DMS114 treated with DMSO at 0.1 percent for 48 hours (cell line): ENCODE data around the gene CELA3B.
"Not testable (repeated sequence)": the region's sequence is repeated elsewhere in the genome, so short reads cannot be mapped to it uniquely, and the experiment has no call there.

ENCODE experiments used
- DNase-seq: peaks from one replicate; lab custom pipeline; 2025; ENCODE audit not compliant: unreplicated experiment; lab: John Stamatoyannopoulos, UW

The CELA3B gene

DNA sequence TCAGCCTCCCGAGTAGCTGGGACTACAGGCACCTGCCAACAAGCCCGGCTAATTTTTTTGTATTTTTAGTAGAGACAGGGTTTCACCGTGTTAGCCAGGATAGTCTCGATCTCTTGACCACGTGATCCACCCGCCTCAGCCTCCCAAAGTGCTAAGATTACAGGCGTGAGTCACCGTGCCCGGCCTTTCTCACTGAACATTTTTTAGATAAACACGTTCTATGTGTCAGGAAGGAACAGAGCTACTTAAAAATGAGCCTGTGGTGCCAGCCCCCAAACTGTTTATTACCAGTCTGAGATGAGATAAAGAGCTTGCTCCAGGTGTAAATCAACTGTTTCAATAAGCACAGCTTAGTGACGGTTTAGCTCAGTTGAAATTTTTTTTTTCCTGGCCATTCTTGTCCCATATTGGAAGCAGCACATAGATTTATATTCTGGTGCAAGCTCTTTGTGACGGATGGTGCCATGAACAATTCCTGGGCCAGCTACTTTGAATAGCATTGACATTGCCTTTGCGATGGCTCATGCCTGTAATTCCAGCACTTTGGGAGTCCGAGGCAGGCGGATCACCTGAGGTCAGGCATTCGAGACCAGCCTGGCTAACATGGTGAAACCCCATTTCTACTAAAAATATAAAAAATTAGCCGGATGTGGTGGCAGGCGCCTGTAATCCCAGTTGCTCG is 33.7 kb upstream of the CELA3B start:
- not testable (repeated sequence) for DNase-seq

DNA sequence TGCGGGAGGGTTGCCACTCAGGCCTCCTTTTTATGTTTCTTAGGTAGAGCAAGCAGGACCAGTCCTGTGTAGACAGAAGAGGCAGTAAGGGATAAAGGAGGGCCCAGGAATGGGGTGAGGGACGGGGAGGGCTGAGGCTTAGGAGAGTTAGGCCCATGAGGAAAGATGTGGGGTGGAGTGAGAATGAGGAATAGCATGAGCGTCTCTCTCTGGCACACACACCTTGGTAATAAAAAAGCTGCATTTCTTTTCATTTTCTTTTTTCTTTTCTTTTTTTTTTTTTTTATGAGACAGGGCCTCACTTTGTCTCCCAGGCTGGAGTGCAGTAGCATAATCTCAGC is 32.1 kb upstream of the CELA3B start:
- no peak for DNase-seq

DNA sequence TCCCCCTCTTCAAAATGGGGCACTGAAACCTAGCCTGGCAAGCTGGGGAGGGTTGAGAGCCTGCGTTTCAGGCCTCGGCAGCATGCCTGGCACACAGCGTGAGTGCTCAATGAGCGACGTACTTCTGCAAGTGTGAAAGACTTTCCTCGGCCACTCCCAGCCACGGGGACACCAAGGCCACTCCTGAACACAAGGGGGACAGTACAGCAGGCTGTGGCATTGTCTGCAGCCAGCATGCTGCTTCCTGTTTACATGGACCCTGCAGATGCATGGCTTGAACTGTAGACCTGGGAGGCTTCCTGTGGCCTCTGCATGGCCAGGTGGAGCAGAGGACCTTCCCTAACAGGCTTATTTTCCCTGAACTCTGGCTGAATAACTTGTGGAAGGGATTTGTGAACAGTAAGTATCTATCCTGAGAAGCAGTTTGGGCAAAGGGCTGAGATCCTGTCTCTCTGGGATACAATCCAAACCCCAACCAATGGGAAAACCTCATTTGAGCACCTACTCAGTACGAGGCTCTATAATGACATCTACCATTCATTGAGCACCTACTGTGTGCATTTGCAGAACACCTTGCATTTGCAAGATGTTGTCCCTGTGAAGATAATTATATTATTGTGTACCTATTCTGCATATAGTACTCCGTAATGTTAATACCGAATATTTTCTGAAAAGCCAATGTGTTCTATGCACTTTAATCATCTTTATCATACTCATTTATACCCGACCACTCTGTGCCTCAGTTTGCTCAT is 29.8 kb upstream of the CELA3B start:
- DNase-seq, result no peak

DNA sequence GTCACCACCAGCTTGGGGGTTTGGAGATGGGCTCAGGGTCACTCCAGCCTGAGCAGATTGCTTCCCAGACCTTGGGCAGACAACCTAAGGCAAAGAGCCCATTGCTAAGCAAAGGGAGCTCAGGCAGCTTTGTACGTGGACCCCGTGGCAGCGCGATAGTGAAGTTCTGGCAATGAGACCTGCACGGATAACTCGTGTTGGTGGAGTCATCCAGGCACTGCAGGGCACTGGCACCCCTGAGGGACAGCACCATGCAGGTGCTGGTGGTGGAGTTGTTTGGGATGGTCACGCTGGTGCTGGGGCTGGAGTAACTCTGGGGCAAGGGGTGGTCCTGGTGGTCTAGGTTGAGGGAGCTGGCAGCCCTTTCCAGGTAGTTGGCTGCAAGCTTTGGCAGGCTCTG is 26.1 kb upstream of the CELA3B start:
- no peak for DNase-seq

DNA sequence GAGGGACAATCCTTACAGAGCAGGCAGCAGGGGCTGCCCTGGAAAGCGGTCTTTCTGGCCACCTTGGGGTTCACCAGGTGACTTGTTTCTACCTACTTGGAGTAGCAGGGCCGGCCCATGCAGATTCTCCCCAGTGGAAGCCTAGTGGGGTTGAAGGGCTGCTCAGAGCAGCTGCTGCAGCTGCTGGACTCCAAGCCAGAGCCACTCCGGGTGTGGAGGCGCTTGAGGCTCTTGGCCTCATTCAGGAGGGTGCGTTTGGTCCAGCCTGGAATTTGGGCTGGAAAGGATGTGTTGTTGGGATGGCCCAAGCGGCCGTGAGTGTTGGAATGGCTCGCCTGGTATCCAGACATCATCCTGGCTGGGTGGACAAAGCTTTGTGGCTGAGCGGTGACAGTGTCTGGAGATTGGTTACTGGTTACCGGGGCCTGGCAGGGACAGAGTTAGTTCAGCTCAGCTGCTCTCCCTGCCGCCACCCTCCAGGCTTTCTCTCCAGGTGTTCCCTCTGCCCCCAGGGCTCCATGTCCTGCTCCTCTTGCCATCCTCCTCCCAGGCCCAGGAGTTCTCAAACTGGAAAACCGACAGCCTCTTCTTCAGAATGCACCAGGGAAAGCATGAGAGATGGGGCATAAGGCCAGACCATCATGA is 25.5 kb upstream of the CELA3B start:
- no peak for DNase-seq

DNA sequence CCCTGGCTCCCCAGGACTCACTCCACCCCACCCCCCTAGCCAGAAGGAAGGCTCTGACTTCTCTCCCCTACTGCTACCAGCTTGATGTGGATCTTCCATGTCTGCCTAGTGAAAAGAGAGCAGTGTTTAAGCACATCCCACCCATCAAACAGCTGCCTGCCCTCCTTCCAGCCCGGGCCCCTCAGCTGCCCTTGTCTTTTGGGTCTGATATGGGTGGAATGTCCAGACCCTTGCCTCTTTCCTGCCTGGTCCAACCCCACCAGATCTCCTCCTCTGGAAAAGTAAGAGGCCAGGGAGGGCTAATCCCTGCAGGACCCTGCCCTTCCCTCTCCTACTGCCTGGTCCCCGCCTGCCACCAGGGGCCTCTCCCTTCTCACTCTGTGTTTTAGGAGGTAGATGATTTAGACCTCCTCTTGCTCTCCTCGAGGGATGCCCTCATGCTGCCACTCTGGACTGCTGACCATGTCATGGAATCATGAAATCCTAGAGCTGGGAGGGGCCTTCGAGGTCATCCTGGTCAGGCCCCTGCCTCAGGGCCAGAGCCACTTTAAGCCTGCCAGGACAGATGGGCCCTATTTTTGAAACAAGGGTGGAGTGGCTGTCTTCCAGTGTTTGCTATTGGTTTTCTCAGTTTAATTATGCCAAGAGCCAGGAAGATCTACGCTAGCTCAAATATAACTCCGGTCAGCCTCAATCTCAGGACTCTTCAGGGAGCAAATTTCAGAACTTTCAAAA is 23.9 kb upstream of the CELA3B start:
- no peak for DNase-seq

DNA sequence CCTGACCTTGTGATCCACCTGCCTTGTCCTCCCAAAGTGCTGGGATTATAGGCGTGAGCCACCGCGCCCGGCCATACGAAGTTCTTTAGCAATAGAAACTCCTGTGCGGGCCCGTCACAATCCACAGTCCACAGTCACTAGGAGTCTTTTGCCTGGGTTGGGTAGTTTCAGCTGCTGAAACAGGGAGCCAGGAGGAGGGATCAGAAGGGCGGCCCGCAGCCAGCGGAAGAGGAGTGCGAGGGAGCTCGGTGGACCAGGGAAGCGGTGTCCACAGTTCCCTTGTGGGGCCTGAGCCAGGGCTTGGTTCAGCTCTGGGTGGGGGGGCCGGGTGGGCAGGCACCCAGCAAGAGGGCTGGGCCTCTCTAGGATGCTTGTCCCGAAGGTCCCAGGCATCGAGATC is 21.8 kb upstream of the CELA3B start:
- no peak for DNase-seq

DNA sequence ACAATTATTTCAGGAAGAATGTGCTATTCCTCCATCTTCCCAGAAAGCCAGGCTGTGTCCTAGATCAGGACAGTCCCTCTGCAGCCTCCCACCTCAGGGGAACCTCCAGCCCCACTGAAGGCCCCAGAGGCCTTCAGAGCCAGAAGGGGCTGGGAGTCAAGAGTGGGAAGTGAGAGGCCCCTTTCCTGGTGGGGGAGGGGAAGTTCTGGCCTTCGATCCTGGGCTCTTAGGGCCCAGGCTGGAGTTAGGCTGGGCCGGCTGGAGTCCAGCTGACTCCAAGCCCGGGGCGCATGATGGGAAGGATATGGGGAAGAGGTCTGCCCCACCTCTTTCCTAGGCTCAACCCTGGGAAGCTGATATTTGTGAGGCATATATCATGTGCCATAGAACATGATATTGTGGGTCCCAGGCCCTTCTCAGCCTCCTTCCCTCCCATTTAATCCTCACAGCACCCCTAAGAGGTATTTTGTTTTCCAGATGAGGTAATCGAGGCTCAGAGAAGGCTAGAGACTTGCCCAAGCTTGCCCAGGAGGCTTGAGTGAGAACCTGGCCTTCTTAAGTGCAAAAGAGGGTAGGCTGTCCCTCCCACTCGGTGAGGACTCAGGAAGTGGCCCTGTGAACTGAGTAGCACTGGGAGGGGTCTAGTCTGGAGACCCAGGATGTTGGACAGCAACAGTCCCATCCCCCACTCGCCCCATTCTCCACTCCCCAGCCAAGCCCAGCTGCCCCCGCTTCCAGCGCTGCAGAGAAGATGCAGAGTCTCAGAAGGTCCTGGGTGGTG is 21.1 kb upstream of the CELA3B start:
- DNase-seq, result no peak

DNA sequence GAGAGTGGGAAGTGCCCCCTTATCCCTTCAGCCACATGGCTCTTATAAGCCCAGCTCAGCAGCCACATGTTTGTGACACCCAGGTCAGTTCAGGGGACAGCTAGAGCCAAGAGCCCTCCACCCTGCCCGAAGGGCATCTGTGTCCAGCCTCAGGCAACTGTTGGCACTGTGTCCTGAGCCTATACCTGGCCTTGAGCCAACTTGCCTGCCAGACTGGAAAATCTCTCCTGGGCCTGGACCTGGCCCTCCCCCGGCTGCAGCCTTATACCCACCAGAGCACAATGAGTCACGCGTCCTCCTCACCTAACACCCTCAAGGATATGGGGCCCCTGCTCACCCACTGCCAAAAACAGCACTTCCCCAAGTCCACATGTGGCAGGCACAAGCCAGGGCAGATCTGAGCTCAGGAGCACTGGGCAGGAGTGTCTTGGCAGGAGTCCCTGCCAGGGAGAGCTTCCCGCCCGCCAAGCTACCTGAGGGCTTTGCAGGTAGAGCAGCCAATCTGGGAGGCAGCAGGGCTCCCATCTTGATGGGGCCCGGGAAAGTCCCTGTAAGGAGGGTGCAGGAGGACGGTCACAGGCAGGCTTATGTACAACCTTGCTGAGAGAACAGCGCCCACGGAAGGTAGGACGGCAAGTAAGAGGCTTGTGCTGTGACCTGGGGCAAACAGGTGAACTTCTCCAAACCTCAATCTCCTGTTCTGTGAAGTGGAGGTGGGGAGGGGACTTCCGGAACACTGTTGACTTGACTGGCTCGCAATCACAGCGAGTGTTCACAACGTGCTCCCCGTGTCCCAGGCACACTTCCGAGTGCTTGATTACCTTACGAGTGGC is 19.9 kb upstream of the CELA3B start:
- DNase-seq, result no peak

DNA sequence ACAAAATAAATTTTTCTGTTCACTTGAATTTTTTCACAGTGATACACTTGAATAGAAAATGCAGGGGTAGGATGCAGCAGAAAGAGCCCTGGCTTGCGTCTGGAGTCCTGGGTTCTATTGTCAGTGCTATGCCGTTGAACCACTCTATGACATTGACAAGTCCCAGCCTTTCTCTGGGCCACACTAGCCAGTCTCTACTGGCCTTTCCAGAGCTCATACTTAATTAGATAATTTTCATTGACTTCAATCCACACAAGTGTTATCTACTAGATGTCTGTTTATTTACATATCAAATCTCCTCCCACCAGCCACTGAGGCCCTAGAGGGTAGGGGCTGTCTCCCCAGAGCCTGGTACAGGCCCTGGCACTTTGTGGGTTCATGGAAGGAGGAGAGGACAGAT is 15.5 kb upstream of the CELA3B start:
- DNase-seq, result no peak

DNA sequence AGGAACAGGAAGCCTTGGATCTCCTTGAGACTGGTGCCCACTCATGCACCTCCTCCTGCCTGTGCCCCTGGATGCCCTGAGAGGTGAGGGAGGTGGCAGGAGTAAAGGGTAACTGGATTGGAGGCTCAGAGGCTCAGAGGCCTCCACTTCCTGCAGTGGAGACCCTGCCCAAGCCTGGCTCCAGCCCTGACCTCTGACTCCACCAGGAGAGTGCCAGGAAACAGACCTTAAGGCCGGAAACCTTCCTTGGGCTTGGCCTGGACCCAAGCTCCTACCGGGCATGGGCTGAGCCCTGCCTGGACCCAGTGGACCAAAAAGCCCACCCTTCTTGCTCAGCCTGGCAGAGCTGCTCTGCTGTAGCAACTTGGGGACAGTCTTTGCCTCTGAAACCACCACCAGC is 15.0 kb upstream of the CELA3B start:
- no peak for DNase-seq

DNA sequence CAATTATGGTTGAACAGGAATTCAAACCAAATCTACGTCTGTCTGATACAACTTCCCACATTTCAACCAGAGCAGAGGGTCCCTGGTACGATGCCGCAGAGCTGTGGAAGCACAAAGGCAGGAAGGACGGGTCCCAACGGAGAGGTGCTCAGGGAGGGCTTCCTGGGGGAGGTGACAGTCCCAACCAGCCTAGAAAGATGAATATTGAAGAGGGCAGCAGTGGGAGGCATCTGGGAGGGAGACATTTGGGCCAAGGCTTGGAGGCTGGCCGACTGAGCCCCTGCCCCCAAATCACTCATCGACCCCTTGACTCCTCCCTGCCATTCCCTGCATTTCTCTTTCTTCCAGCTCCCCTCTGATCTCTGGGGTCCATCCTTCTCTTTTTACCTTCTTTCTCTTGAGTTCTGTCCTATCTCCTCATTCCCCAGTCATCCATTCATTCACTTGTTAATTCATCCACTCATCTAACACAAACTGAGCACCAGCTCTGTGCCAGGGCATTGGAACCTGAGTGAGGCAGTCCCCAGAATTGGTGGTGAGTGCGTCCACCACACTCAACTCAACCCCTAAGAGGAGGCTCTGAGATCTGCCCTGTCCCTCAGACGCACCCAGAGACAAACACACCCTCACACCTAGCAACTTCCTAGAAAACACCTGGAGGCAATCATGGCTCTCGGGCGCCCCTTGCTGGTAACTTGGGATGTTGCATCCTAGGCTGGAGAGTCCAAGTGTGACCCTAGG is 13.2 kb upstream of the CELA3B start:
- peak; percentile 41 for DNase-seq

DNA sequence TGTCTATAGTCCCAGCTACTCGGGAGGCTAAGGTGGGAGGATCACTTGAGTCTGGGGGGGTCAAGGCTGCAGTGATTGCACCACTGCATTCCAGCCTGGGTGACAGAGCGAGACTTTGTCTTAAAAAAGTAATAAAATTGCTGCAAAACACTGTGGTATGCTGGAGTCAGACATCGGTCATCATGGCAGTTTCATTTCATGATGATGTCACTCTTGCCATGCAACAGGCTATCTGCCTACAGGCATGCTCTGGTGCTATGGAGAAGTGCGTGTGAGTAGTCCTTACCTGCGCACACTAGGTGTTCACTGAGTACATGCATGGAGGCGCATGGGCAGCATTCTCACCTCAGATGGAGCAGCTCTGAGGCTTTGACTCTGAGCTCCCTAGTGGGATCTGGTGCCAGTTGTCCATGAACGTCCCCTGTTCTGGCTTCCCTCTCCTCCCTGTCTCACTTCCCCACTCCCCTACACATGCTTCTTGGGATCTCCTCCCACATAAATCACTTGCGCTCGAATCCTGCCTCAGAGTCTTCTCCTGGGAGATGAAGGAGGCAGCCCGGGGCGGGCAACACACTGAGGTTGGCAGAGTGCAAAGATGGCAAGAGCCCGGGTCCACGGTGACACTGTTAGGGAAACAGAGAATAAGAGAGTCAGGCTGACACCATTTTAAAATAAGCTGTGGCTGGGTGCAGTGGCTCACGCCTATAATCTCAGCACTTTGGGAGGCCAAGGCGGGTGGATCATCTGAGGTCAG is 10.4 kb upstream of the CELA3B start:
- DNase-seq, result no peak

DNA sequence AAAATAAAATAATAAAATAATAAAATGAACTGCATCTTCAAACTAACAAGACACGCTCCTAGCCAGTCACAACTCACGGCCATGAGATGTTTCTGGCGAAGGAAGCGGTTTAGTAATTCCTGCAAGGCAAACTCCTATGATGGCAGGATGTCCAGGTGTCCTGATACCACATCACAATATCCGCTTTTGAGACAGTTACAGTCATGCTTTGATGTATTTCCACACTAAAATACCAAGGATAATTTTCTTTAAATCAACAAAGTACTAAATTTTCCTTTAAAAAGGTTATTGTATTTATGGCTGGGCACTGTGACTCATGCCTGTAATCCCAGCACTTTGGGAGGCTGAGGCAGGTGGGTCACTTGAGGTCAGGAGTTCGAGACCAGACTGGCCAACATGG is 9.6 kb upstream of the CELA3B start:
- not testable (repeated sequence) for DNase-seq

DNA sequence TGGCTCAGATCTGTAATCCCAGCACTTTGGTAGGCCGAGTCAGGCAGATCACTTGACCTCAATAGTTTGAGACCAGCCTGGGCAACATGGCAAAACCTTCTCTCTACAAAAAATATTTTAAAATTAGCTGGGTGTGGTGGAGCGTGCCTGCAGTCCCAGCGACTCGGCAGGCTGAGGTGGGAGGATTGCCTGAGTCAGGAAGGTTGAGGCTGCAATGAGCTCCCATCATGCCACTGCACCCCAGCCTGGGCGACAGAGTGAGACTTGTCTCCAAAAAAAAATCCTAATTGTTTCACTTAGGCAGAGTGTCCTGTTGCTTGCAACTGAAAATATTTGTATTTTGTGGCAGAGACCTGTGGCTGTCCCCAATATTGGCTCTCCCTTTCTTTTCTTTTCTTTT is 7.8 kb upstream of the CELA3B start:
- DNase-seq, result not testable (repeated sequence)

DNA sequence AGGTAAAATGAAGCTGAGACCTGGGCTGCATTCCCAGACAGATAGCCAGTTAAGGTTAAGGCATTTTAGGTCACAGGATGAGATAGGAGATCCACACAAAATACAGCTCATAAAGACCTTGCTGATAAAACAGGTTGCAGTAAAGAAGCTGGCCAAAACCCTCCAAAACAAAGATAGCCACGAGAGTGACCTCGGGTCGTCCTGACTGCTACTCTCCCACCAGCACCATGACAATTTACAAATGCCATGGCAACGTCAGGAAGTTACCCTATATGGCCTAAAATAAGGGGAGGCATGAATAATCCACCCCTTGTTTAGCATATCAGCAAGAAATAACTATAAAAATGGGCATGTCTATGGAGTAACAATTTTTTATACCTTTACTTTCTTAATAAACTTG is 6.3 kb upstream of the CELA3B start:
- not testable (repeated sequence) for DNase-seq

DNA sequence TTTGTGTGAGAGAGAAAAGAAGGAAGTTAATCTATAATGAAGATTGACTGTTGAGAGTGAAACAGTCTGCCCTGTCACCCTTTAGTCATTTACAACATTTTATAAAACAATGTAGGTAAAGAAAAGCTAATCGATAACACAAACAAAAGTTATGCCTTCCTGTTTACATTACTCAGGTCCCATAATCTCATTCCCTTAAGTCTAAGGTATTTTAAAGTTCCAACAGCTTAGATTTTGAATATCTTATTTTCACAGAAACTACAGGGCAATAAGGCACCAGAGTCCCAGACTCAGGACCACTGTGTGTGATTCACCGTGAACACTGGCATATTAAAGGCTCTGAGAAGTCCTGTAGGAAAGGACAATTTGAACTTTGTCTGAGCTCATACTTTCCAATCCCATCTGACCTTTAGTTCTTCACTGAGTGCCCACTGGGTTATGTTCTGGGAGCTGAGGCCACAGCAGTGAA is 3.8 kb upstream of the CELA3B start:
- not testable (repeated sequence) for DNase-seq

DNA sequence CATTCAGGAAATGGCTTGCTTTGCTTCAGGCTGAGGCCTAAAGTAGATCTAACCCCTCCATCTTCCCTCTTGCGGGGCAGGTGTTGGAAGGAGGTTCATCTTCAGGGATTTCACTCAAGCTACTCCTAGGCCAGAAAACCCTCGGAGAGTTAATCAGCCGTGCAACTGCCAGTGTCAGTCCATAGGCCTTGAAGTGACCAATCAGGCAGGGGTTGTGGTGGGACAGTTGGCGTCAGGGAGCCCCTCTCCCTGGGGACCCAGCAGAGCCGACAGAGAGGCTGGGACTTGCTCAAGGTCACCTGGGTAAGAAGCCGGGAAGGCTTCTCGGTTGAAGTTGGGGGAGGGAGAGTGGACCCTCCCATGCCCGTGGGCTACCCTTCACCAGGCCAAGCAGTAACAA is 2.9 kb upstream of the CELA3B start:
- DNase-seq, result not testable (repeated sequence)
